Activated naive CD8-positive, alpha-beta T cell treated with anti-CD3 and anti-CD28 coated beads, Interleukin-2, amount 10 ng/mL, durations not matched to agents 7 days and 5 days (primary cell): Measurements from ENCODE around the gene CDK14. TPM values are rescaled to one million over a fixed set of nuclear protein-coding genes. Genes with fewer than 3 reads are reported as not detected.
A peak's percentile ranks its signal among the peaks of the same experiment; 100 is the strongest.
"Not testable (repeated sequence)": the region's sequence is repeated elsewhere in the genome, so short reads cannot be mapped to it uniquely, and the experiment has no call there.

Source experiments
- ATAC-seq: fragments of 150-1000 bp; cut with Tn5 transposase; one replicate; pipeline ENCODE4 v1.10.0; 2021; ENCODE audit warnings: low read depth, moderate library complexity
- POLR2A ChIA-PET: fragments of 350-600 bp; sonication (Branson Sonifier 250); formaldehyde crosslinking; loops from one replicate; lab custom pipeline; 2021; ENCODE audit warnings: antibody characterized with exemption; lab: Charles Lee
- DNase-seq: peaks from one replicate; pipeline ENCODE4 v3.0.0; 2021
- H3K27ac Mint-ChIP-seq: one replicate; pipeline ENCODE4 v1.8.0; 2022; ENCODE audit warnings: mild to moderate bottlenecking, mixed read lengths
- H3K27me3 Mint-ChIP-seq: one replicate; pipeline ENCODE4 v1.8.0; 2022; ENCODE audit warnings: mild to moderate bottlenecking, moderate library complexity, mixed read lengths
- H3K36me3 Mint-ChIP-seq: one replicate; pipeline ENCODE4 v1.8.0; 2021; ENCODE audit warnings: mild to moderate bottlenecking, mixed read lengths
- H3K4me1 Mint-ChIP-seq: one replicate; pipeline ENCODE4 v1.8.0; 2021; ENCODE audit warnings: mixed read lengths
- H3K4me3 Mint-ChIP-seq: one replicate; pipeline ENCODE4 v1.8.0; 2022; ENCODE audit warnings: mild to moderate bottlenecking, moderate library complexity, mixed read lengths
- H3K9me3 Mint-ChIP-seq: one replicate; pipeline ENCODE4 v1.8.0; 2021; ENCODE audit warnings: mixed read lengths
- total RNA-seq, 2 experiments: library from RNA; stranded (reverse); gene quantifications; one replicate each; pipeline ENCODE4 v1.2.3, GENCODE V29; 2021

Gene CDK14
- total RNA-seq, 2 experiments from 2014 or later, result 0.94 to 1.2 TPM

- Mint-ChIP-seq H3K4me1 (no peaks in the 10 kb centered on the region), H3K36me3 (no peaks in the 10 kb centered on the region), H3K27me3 (no peaks in the 10 kb centered on the region), H3K4me3 (no peak overlapping the region), H3K9me3 (no peaks in the 10 kb centered on the region), H3K27ac (no peak overlapping the region)
- DNase-seq (no peak), ATAC-seq (no peak)
- POLR2A ChIA-PET, result no interaction called here
These were observed 29.9 kb downstream of the CDK14 start for GRCh38 chr7:90626013-90626412.

- H3K36me3 Mint-ChIP-seq, result no peaks in the 10 kb centered on the region
- H3K4me3 Mint-ChIP-seq, result no peak overlapping the region
- no peak overlapping the region for H3K27ac Mint-ChIP-seq
- H3K4me1 Mint-ChIP-seq, result no peaks in the 10 kb centered on the region
- H3K9me3 Mint-ChIP-seq, result no peaks in the 10 kb centered on the region
- H3K27me3 Mint-ChIP-seq, result no peaks in the 10 kb centered on the region
- peak; percentile 47 for ATAC-seq
- DNase-seq, result no peak
- POLR2A ChIA-PET, result no interaction called here
These were observed 33.3 kb downstream of the CDK14 start for GRCh38 chr7:90629297-90629918.

GRCh38 chr7:90631502-90631901 lies 35.4 kb downstream of the CDK14 start:
- Mint-ChIP-seq H3K36me3 (no peaks in the 10 kb centered on the region), H3K4me1 (no peaks in the 10 kb centered on the region), H3K4me3 (no peak overlapping the region), H3K27me3 (no peaks in the 10 kb centered on the region), H3K27ac (no peak overlapping the region), H3K9me3 (no peaks in the 10 kb centered on the region)
- DNase-seq (no peak), ATAC-seq (no peak)
- POLR2A ChIA-PET, result no interaction called here

DNA sequence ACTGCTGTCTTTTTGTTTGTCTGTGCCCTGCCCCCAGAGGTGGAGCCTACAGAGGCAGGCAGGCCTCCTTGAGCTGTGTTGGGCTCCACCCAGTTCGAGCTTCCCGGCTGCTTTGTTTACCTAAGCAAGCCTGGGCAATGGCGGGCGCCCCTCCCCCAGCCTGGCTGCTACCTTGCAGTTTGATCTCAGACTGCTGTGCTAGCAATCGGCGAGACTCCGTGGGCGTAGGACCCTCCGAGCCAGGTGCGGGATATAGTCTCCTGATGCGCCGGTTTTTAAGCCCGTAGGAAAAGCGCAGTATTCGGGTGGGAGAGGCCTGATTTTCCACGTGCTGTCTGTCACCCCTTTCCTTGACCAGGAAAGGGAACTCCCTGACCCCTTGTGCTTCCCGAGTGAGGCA lies 43.6 kb downstream of the CDK14 start:
- H3K4me3 Mint-ChIP-seq, H3K9me3 Mint-ChIP-seq, H3K36me3 Mint-ChIP-seq, H3K4me1 Mint-ChIP-seq, ATAC-seq, POLR2A ChIA-PET, H3K27ac Mint-ChIP-seq, DNase-seq, H3K27me3 Mint-ChIP-seq: not testable (repeated sequence)

GRCh38 chr7:90642978-90643377 lies 46.9 kb downstream of the CDK14 start:
- POLR2A ChIA-PET, result no interaction called here
- ATAC-seq (no peak), DNase-seq (no peak)
- no peak overlapping the region for H3K27ac Mint-ChIP-seq
- peaks cover 3% of the 10 kb centered on the region for H3K9me3 Mint-ChIP-seq
- no peaks in the 10 kb centered on the region for H3K36me3 Mint-ChIP-seq
- H3K4me3 Mint-ChIP-seq, result no peak overlapping the region
- no peaks in the 10 kb centered on the region for H3K4me1 Mint-ChIP-seq
- H3K27me3 Mint-ChIP-seq, result no peaks in the 10 kb centered on the region

DNA sequence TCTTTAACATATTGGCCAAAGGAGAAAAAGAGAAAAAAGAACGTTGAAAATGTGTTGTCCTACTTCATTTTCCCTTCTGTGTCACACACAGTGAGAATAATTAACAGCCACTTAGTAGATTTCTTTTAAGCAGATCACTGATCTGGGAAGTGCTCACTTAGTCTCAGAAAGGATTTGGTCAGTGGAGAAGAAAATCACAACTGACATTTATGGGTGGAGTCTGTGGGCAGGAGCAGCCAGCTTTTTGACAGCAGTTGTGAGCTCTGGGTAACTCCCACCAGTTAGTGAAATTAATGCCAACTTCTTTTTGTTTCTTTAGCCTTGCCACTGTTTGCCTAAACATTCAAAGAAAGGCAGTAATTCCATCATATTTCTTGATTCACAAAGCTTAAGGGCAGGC lies 49.7 kb downstream of the CDK14 start:
- DNase-seq (no peak), ATAC-seq (no peak)
- Mint-ChIP-seq H3K27me3 (no peaks in the 10 kb centered on the region), H3K9me3 (peaks cover 3% of the 10 kb centered on the region), H3K36me3 (no peaks in the 10 kb centered on the region), H3K27ac (no peak overlapping the region), H3K4me3 (no peak overlapping the region), H3K4me1 (no peaks in the 10 kb centered on the region)
- POLR2A ChIA-PET, result no interaction called here

DNA sequence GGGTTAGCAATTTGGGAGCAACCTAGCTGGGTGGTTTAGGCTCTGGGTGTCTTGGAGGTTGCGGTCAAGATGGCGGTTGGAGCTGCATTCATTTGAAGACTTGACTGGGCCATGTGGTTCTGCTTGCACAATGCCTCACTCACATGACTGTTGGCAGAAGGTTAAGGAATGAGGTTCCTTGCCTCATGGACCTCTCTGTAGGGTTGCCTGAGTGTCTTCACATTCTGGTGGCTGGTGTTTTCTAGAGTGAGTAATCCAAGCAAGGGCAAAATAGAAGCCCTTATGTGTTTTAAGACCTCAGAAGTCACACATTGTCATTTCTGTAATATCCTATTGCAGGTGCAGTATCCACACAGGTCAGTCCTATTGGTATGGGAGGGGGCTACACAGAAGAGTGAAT lies 52.0 kb downstream of the CDK14 start:
- DNase-seq (no peak), ATAC-seq (no peak)
- Mint-ChIP-seq H3K27ac (no peak overlapping the region), H3K9me3 (peaks cover 2% of the 10 kb centered on the region), H3K4me1 (no peaks in the 10 kb centered on the region), H3K4me3 (no peak overlapping the region), H3K27me3 (no peaks in the 10 kb centered on the region), H3K36me3 (no peaks in the 10 kb centered on the region)
- POLR2A ChIA-PET, result no interaction called here

- DNase-seq (no peak), ATAC-seq (no peak)
- POLR2A ChIA-PET, result no interaction called here
- H3K4me3 Mint-ChIP-seq, result no peak overlapping the region
- no peaks in the 10 kb centered on the region for H3K4me1 Mint-ChIP-seq
- peaks cover 2% of the 10 kb centered on the region for H3K9me3 Mint-ChIP-seq
- no peaks in the 10 kb centered on the region for H3K36me3 Mint-ChIP-seq
- H3K27ac Mint-ChIP-seq, result no peak overlapping the region
- no peaks in the 10 kb centered on the region for H3K27me3 Mint-ChIP-seq
These were observed 52.7 kb downstream of the CDK14 start for GRCh38 chr7:90648834-90649233.

GRCh38 chr7:90654718-90655427 lies 58.8 kb downstream of the CDK14 start:
- POLR2A ChIA-PET, result no interaction called here
- Mint-ChIP-seq H3K4me3 (no peak overlapping the region), H3K27ac (no peak overlapping the region), H3K36me3 (no peaks in the 10 kb centered on the region), H3K27me3 (peaks cover 2% of the 10 kb centered on the region), H3K4me1 (no peaks in the 10 kb centered on the region), H3K9me3 (peaks cover 2% of the 10 kb centered on the region)
- no peak for ATAC-seq
- no peak for DNase-seq

DNA sequence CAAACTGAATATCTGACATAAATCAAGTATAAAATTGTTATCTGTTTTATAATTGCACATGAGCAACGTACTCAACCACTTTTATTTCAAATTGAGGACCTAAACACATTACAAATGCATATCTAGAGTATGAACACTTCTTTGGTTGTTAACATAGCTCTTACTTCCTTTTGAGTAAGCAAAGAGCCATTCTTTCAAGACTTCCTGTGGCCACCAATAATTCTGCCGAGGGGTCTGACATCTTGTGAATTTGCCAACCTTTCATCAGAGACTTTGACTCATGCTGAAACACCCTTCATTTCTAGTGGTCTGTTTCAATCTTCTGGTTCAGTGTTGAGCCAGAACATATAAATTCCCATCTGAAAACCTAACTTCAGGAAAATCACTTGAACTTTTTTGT lies 59.4 kb downstream of the CDK14 start:
- Mint-ChIP-seq H3K36me3 (no peaks in the 10 kb centered on the region), H3K27ac (no peak overlapping the region), H3K27me3 (peaks cover 2% of the 10 kb centered on the region), H3K4me1 (no peaks in the 10 kb centered on the region), H3K9me3 (no peaks in the 10 kb centered on the region), H3K4me3 (no peak overlapping the region)
- ATAC-seq (no peak), DNase-seq (no peak)
- POLR2A ChIA-PET, result no interaction called here

DNA sequence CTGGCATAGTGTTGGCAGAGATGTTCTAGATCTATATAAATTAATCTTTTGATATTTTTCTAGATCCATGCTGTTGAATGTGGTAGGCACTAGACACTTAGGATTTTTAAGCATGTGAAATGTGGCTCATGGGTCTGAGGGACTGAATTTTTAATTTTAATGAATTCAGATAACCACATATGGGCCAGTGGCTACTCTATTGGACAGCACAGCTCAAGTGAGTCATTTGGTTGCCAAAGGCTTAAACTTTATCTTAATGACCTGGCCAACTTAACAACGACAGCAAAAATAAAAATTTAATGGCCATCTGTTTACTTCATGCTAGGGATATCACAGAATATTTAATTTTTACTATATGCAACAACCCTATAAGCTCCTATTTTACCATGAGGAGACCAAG lies 61.4 kb downstream of the CDK14 start:
- POLR2A ChIA-PET, result no interaction called here

DNA sequence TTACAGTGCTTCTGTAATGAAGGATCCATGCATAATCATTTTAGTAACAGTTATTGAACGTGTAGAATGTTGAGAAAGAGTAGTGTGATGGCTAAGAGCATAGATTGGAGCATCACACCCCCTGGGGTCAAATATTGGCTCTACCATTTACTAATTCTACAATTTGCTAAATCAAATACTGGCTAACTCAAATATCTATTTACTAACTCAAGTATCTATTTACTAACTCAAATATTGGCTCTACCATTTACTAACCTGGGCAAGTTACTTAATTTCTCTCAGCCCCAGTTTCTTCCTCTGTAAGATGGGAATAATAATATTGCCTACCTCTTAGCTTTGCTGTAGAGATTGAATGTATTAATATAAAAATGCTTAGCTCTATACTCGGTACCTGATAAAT lies 64.0 kb downstream of the CDK14 start:
- H3K9me3 Mint-ChIP-seq, result no peaks in the 10 kb centered on the region
- no peak for DNase-seq
- POLR2A ChIA-PET, result no interaction called here
- no peaks in the 10 kb centered on the region for H3K36me3 Mint-ChIP-seq
- no peak overlapping the region for H3K4me3 Mint-ChIP-seq
- no peak overlapping the region for H3K27ac Mint-ChIP-seq
- no peak for ATAC-seq
- no peaks in the 10 kb centered on the region for H3K4me1 Mint-ChIP-seq
- peaks cover 2% of the 10 kb centered on the region for H3K27me3 Mint-ChIP-seq

More for the DNA sequence above, 61.4 kb downstream of the CDK14 start:
- Mint-ChIP-seq H3K36me3 (no peaks in the 10 kb centered on the region), H3K27me3 (peaks cover 2% of the 10 kb centered on the region), H3K27ac (no peak overlapping the region), H3K9me3 (no peaks in the 10 kb centered on the region), H3K4me3 (no peak overlapping the region), H3K4me1 (no peaks in the 10 kb centered on the region)
- ATAC-seq (no peak), DNase-seq (no peak)

GRCh38 chr7:90660819-90661218 lies 64.7 kb downstream of the CDK14 start:
- POLR2A ChIA-PET, result no interaction called here
- H3K27me3 Mint-ChIP-seq, result peaks cover 2% of the 10 kb centered on the region

More at GRCh38 chr7:90660819-90661218, 64.7 kb downstream of the CDK14 start:
- H3K4me1 Mint-ChIP-seq, result no peaks in the 10 kb centered on the region
- no peak overlapping the region for H3K27ac Mint-ChIP-seq
- ATAC-seq (no peak), DNase-seq (no peak)
- no peak overlapping the region for H3K4me3 Mint-ChIP-seq
- no peaks in the 10 kb centered on the region for H3K9me3 Mint-ChIP-seq
- no peaks in the 10 kb centered on the region for H3K36me3 Mint-ChIP-seq
